Mesodermal cell (in vitro differentiated cells): Measurements from ENCODE around the gene SLC16A1.
A peak's percentile ranks its signal among the peaks of the same experiment; 100 is the strongest.

ENCODE experiments used
- H3K27ac ChIP-seq: 2 replicates; pipeline ENCODE4 v1.7.0; 2013; ENCODE audit warnings: mild to moderate bottlenecking, low read depth, low read length, moderate library complexity; ENCODE audit not compliant: severe bottlenecking
- H3K36me3 ChIP-seq: 2 replicates; pipeline ENCODE4 v1.7.1; 2013; ENCODE audit warnings: mild to moderate bottlenecking, low read length, moderate library complexity; ENCODE audit not compliant: control insufficient read depth, insufficient read depth
- H3K4me1 ChIP-seq: one replicate; pipeline ENCODE4 v1.7.1; 2013; ENCODE audit warnings: mild to moderate bottlenecking, low read length; ENCODE audit not compliant: insufficient read depth, control insufficient read depth, poor library complexity, severe bottlenecking
- H3K4me3 ChIP-seq: 2 replicates; pipeline ENCODE4 v1.7.0; 2013; ENCODE audit warnings: low read length, control low read depth, mild to moderate bottlenecking; ENCODE audit not compliant: insufficient read depth, poor library complexity, severe bottlenecking; ENCODE audit errors: extremely low read depth
- H3K9me3 ChIP-seq: 2 replicates; pipeline ENCODE4 v1.7.1; 2013; ENCODE audit warnings: mild to moderate bottlenecking, low read length, moderate library complexity; ENCODE audit not compliant: control insufficient read depth
- WGBS, 2 experiments: methylation state at CpG; one replicate each; pipeline ENCODE4 v1.1.5; 2013; ENCODE audit warnings: missing lambda C conversion rate in 2 of 2; ENCODE audit not compliant: insufficient coverage in 2 of 2; 5-methylcytosine and 5-hydroxymethylcytosine counted together

The SLC16A1 gene

GRCh38 chr1:112939810-112940209, 16.2 kb downstream of the SLC16A1 start:
- peaks cover 29% of the 10 kb centered on the region for H3K36me3 ChIP-seq
- peaks cover 14% of the 10 kb centered on the region for H3K4me1 ChIP-seq
- H3K9me3 ChIP-seq: no peaks in the 10 kb centered on the region
- WGBS, 2 experiments: no CpG with 5 or more reads among the region's 3 CpGs
- H3K27ac ChIP-seq: no peak overlapping the region
- H3K4me3 ChIP-seq: no peak overlapping the region

DNA sequence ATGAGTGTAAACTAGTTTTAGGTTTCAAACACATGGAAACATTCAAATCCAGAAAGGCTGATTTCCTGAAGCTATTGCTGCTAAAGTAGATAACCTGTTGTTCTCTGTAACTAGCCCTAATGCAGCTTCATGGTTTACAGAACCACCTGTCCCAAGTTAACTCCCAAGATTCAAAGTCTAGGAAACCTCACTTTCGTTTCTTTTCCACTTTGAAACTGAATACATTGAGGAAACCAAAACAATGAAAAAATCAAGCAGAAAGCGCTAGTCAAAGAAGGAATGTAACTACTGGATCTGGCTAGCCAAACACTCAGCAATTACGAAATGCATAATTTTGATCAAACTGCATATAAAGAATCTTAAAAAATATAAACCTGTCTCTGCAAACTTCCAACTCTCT, 17.8 kb downstream of the SLC16A1 start:
- 80 to 92% methylated on average over 2 to 3 of the region's 3 CpGs for WGBS, 2 experiments
- Histone ChIP-seq H3K4me3 (no peak overlapping the region), H3K4me1 (peaks cover 14% of the 10 kb centered on the region), H3K36me3 (peaks cover 19% of the 10 kb centered on the region), H3K9me3 (no peaks in the 10 kb centered on the region), H3K27ac (no peak overlapping the region)

- Histone ChIP-seq H3K4me3 (no peak overlapping the region), H3K27ac (no peak overlapping the region), H3K4me1 (peaks cover 14% of the 10 kb centered on the region)
Observed at GRCh38 chr1:112937495-112937894, 18.5 kb downstream of the SLC16A1 start.

DNA sequence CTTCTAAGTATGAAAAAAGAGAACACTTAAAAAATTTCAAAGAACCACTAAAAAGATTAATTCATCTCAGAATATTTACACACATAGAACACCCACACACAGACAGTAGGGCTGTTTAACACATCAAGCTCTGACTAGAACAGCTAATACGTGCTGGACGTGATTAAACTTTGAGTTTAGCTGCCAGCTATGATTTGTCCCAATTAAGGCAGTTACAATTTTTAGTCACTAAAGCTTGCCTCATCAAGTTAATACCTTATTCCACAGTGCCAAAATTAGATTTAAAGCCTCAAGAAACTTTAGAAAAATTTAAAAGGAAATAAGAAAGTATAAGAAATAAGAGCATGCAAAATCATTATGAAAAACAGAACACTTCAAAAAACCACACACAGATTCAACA, 18.9 kb downstream of the SLC16A1 start:
- no peak overlapping the region for H3K4me3 ChIP-seq
- no peak overlapping the region for H3K27ac ChIP-seq
- 84 to 100% methylated on average over 2 of the region's 2 CpGs for WGBS, 2 experiments
- H3K9me3 ChIP-seq: no peaks in the 10 kb centered on the region
- H3K4me1 ChIP-seq: peaks cover 14% of the 10 kb centered on the region
- H3K36me3 ChIP-seq: peaks cover 18% of the 10 kb centered on the region

More at GRCh38 chr1:112937495-112937894, 18.5 kb downstream of the SLC16A1 start:
- no peaks in the 10 kb centered on the region for H3K9me3 ChIP-seq
- H3K36me3 ChIP-seq: peaks cover 17% of the 10 kb centered on the region

DNA sequence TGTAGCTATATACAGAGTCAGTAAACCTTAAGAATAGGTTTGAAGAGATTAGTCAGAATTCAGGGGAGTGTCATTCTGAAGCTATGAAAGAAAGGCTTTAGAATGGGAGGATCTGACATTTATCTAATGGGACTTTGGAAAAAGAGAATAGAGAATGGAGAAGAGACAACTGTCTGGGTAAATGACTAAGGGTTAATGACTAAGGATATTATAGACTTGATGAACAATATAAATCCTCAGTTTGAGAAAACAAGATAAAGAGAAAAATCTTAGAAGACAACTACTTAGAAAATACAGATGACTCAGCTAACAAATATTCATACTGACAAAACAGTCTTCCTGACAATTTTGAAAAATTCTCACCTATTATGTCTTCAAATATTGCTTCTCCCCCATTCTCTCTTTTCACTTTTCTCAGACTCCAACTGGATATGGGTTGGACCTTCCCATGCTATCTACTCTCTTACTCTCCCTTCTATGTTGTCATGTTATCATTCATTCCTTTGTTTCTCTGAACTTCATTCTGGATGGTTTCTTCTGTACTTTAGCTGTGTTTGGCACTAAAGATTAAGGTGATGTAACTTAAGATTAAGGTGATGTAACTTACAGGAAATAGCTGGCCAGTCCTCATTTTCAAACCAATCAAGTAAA, 20.4 kb downstream of the SLC16A1 start:
- peaks cover 14% of the 10 kb centered on the region for H3K36me3 ChIP-seq
- peak overlapping the region; percentile 18 for H3K27ac ChIP-seq
- peaks cover 14% of the 10 kb centered on the region for H3K4me1 ChIP-seq
- H3K9me3 ChIP-seq: no peaks in the 10 kb centered on the region
- H3K4me3 ChIP-seq: no peak overlapping the region

- 50 to 85% methylated on average over 1 of the region's 3 CpGs for WGBS, 2 experiments
- Histone ChIP-seq H3K36me3 (peaks cover 22% of the 10 kb centered on the region), H3K9me3 (no peaks in the 10 kb centered on the region), H3K4me1 (peaks cover 14% of the 10 kb centered on the region), H3K27ac (no peak overlapping the region), H3K4me3 (no peak overlapping the region)
Observed at GRCh38 chr1:112934577-112934976, 21.4 kb downstream of the SLC16A1 start.

- H3K27ac ChIP-seq: no peak overlapping the region
- peaks cover 24% of the 10 kb centered on the region for H3K36me3 ChIP-seq
- no CpG with 5 or more reads among the region's 3 CpGs for WGBS, 2 experiments
Observed at GRCh38 chr1:112933820-112934571, 22.0 kb downstream of the SLC16A1 start.

GRCh38 chr1:112929979-112930378, 26.0 kb downstream of the SLC16A1 start:
- 93 to 100% methylated on average over 3 of the region's 4 CpGs for WGBS, 2 experiments
- Histone ChIP-seq H3K4me1 (no peaks in the 10 kb centered on the region), H3K27ac (no peak overlapping the region), H3K36me3 (peaks cover 58% of the 10 kb centered on the region), H3K4me3 (no peak overlapping the region), H3K9me3 (no peaks in the 10 kb centered on the region)

More at GRCh38 chr1:112933820-112934571, 22.0 kb downstream of the SLC16A1 start:
- H3K9me3 ChIP-seq: no peaks in the 10 kb centered on the region
- no peak overlapping the region for H3K4me3 ChIP-seq
- H3K4me1 ChIP-seq: peaks cover 14% of the 10 kb centered on the region

- WGBS, 2 experiments: 100% methylated on average over 1 of the region's 2 CpGs
- Histone ChIP-seq H3K27ac (no peak overlapping the region), H3K9me3 (no peaks in the 10 kb centered on the region), H3K4me1 (no peaks in the 10 kb centered on the region), H3K36me3 (peaks cover 81% of the 10 kb centered on the region), H3K4me3 (no peak overlapping the region)
Observed at GRCh38 chr1:112927462-112927990, 28.5 kb downstream of the SLC16A1 start.

DNA sequence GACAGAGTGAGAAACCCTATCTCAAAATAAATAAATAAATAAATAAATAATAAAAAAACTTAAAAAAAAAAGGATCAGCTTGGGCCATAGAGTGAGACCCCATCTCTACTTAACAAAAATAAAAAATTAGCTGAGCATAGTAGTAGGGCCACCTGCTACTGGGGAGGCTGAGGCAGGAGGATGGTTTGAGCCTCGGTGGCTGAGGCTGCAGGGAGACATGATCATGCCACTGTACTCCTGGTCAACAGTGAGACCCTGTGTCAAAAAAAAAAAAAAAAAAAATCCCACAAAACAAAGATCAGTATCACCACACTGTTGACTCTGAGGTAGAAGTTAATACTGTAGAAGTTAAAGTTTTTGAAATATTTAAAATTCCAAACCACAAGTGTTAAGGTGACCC, 29.1 kb downstream of the SLC16A1 start:
- no peak overlapping the region for H3K27ac ChIP-seq
- no peak overlapping the region for H3K4me3 ChIP-seq
- peaks cover 81% of the 10 kb centered on the region for H3K36me3 ChIP-seq
- no peaks in the 10 kb centered on the region for H3K9me3 ChIP-seq
- WGBS, 2 experiments: 80% methylated on average over 1 of the region's 1 CpG; no CpG with 5 or more reads in 1 of the 2 experiments
- no peaks in the 10 kb centered on the region for H3K4me1 ChIP-seq

DNA sequence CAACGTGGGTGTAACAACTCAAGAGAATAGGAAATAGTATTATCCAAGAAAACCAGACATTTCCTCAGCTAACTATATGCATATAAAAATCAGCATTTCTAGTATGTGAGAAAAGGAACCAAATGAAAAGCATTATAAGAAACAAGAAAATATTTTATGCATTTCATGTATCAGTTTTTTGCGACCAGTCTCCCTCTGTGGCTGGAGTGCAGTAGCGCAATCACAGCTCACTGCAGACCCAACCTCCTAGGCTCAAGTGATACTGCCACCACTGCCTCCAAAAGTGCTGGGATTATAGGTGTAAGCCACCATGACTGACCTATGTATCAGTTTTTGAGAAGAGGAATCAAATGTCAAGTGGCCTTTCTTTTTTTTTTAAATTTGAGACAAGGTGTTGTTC, 31.0 kb downstream of the SLC16A1 start:
- no CpG with 5 or more reads among the region's 3 CpGs for WGBS, 2 experiments
- Histone ChIP-seq H3K9me3 (no peaks in the 10 kb centered on the region), H3K4me1 (no peaks in the 10 kb centered on the region), H3K4me3 (no peak overlapping the region), H3K36me3 (peaks cover 89% of the 10 kb centered on the region), H3K27ac (no peak overlapping the region)
